ENCODE measurements around the gene TMED10.
"Not testable (repeated sequence)": the region's sequence is repeated elsewhere in the genome, so short reads cannot be mapped to it uniquely, and the experiment has no call there.

Gene TMED10

GRCh38 chr14:75188520-75189268 is 12.3 kb upstream of the TMED10 start:
- DNase-seq, result no peak

- DNase-seq, result no peak
These were observed 11.7 kb upstream of the TMED10 start for GRCh38 chr14:75188086-75188485.

GRCh38 chr14:75186953-75187352 is 10.5 kb upstream of the TMED10 start:
- DNase-seq, result no peak

GRCh38 chr14:75185251-75186040 is 9.0 kb upstream of the TMED10 start:
- DNase-seq, result no peak

GRCh38 chr14:75184492-75184891 is 8.1 kb upstream of the TMED10 start:
- DNase-seq, result no peak

GRCh38 chr14:75184039-75184438 is 7.6 kb upstream of the TMED10 start:
- no peak for DNase-seq

GRCh38 chr14:75183225-75183624 is 6.8 kb upstream of the TMED10 start:
- DNase-seq, result no peak

GRCh38 chr14:75182821-75183220 is 6.4 kb upstream of the TMED10 start:
- DNase-seq, result no peak

GRCh38 chr14:75182163-75182562 is 5.8 kb upstream of the TMED10 start:
- DNase-seq, result not testable (repeated sequence)

- DNase-seq, result no peak
These were observed 5.1 kb upstream of the TMED10 start for GRCh38 chr14:75181293-75182062.

GRCh38 chr14:75175677-75176141 is 703 bp downstream of the TMED10 start:
- DNase-seq, result no peak

- DNase-seq, result no peak
These were observed 2.3 kb downstream of the TMED10 start for GRCh38 chr14:75174066-75174465.

GRCh38 chr14:75170772-75171171 is 5.6 kb downstream of the TMED10 start:
- DNase-seq, result no peak

GRCh38 chr14:75168586-75169335 is 7.7 kb downstream of the TMED10 start:
- DNase-seq, result no peak

- DNase-seq, result no peak
These were observed 9.1 kb downstream of the TMED10 start for GRCh38 chr14:75167325-75167724.

GRCh38 chr14:75165586-75166391 is 10.6 kb downstream of the TMED10 start:
- no peak for DNase-seq

GRCh38 chr14:75164809-75165208 is 11.6 kb downstream of the TMED10 start:
- no peak for DNase-seq

- no peak for DNase-seq
These were observed 12.7 kb downstream of the TMED10 start for GRCh38 chr14:75163677-75164076.

- DNase-seq, result no peak
These were observed 13.8 kb downstream of the TMED10 start for GRCh38 chr14:75162631-75163030.

- DNase-seq, result no peak
These were observed 17.4 kb downstream of the TMED10 start for GRCh38 chr14:75158843-75159614.

- no peak for DNase-seq
These were observed 19.5 kb downstream of the TMED10 start for GRCh38 chr14:75156901-75157300.

Data from NCI-H748 treated with DMSO at 0.1 percent for 48 hours (cell line).